GM12891 (cell line): ENCODE data around the gene ANKRD27.

ENCODE experiments used
- DNase-seq: peaks from one replicate; pipeline ENCODE4 v3.0.0; 2011; ENCODE audit warnings: low spot score; ENCODE audit not compliant: insufficient read length
- FAIRE-seq: peaks from 2 replicates; lab custom pipeline; 2011; peaks lifted over from hg19 to GRCh38; lab: Jason Lieb, UNC
- PAX5 ChIP-seq: IDR thresholded peaks from 2 replicates; pipeline ENCODE4 v1.6.1; 2011; ENCODE audit warnings: low read length, moderate library complexity, mild to moderate bottlenecking; ENCODE audit not compliant: insufficient read depth, severe bottlenecking
- POLR2A ChIP-seq: IDR thresholded peaks from 2 replicates; pipeline ENCODE4 v1.6.1; 2011; ENCODE audit warnings: low read depth, low read length, control low read depth
- POLR2AphosphoS5 ChIP-seq: IDR thresholded peaks from 2 replicates; pipeline ENCODE4 v1.6.1; 2011; ENCODE audit warnings: low read depth, low read length, control low read depth
- POU2F2 ChIP-seq: IDR thresholded peaks from 2 replicates; pipeline ENCODE4 v1.6.1; 2011; ENCODE audit warnings: low read depth, mild to moderate bottlenecking, control low read depth, low read length, moderate library complexity
- SPI1 ChIP-seq: IDR thresholded peaks from 2 replicates; pipeline ENCODE4 v1.6.1; 2011; ENCODE audit warnings: low read depth, low read length, control low read depth
- TAF1 ChIP-seq: IDR thresholded peaks from 2 replicates; pipeline ENCODE4 v1.6.1; 2011; ENCODE audit warnings: low read depth, low read length, control low read depth

ANKRD27 gene

GRCh38 chr19:32646556-32646955 is 28.4 kb downstream of the ANKRD27 start:
- FAIRE-seq (peak; percentile 5), DNase-seq (no peak)
- TF ChIP-seq PAX5 (no peak), POU2F2 (no peak), SPI1 (no peak), POLR2AphosphoS5 (no peak), POLR2A (no peak), TAF1 (no peak)

- TF ChIP-seq SPI1: no peak
- no peak for TF ChIP-seq PAX5
- TF ChIP-seq POLR2A: no peak
- no peak for TF ChIP-seq POLR2AphosphoS5
- TF ChIP-seq POU2F2: no peak
- no peak for TF ChIP-seq TAF1
- FAIRE-seq: no peak
- no peak for DNase-seq
These were observed 32.2 kb downstream of the ANKRD27 start for GRCh38 chr19:32642771-32643170.

GRCh38 chr19:32638625-32639024 is 36.4 kb downstream of the ANKRD27 start:
- DNase-seq (no peak), FAIRE-seq (no peak)
- TF ChIP-seq POLR2A (no peak), TAF1 (no peak), SPI1 (no peak), PAX5 (no peak), POU2F2 (no peak), POLR2AphosphoS5 (no peak)

GRCh38 chr19:32637480-32637879 is 37.5 kb downstream of the ANKRD27 start:
- TF ChIP-seq POLR2AphosphoS5 (no peak), TAF1 (no peak)
- DNase-seq: no peak
- no peak for FAIRE-seq

- no peak for TF ChIP-seq TAF1
- TF ChIP-seq SPI1: no peak
- no peak for TF ChIP-seq POU2F2
- no peak for TF ChIP-seq PAX5
- TF ChIP-seq POLR2A: no peak
- TF ChIP-seq POLR2AphosphoS5: no peak
- no peak for FAIRE-seq
- DNase-seq: no peak
These were observed 43.6 kb downstream of the ANKRD27 start for GRCh38 chr19:32631381-32631780.

GRCh38 chr19:32630338-32630737 is 44.6 kb downstream of the ANKRD27 start:
- DNase-seq (no peak), FAIRE-seq (no peak)
- TF ChIP-seq TAF1 (no peak), POU2F2 (no peak), POLR2AphosphoS5 (no peak), PAX5 (no peak), POLR2A (no peak), SPI1 (no peak)

GRCh38 chr19:32627714-32628270 is 47.2 kb downstream of the ANKRD27 start:
- FAIRE-seq (no peak), DNase-seq (no peak)
- TF ChIP-seq POU2F2 (no peak), POLR2A (no peak), TAF1 (no peak), PAX5 (no peak), POLR2AphosphoS5 (no peak), SPI1 (no peak)

- FAIRE-seq (no peak), DNase-seq (no peak)
- TF ChIP-seq SPI1: no peak
- TF ChIP-seq POLR2A: no peak
- no peak for TF ChIP-seq PAX5
- TF ChIP-seq POLR2AphosphoS5: no peak
- no peak for TF ChIP-seq TAF1
- TF ChIP-seq POU2F2: no peak
These were observed 48.0 kb downstream of the ANKRD27 start for GRCh38 chr19:32626969-32627368.

GRCh38 chr19:32624410-32624809 is 50.6 kb downstream of the ANKRD27 start:
- TF ChIP-seq POU2F2: no peak
- no peak for TF ChIP-seq POLR2A
- TF ChIP-seq POLR2AphosphoS5: no peak
- no peak for TF ChIP-seq PAX5
- no peak for TF ChIP-seq TAF1
- TF ChIP-seq SPI1: no peak
- DNase-seq (no peak), FAIRE-seq (no peak)

- FAIRE-seq: no peak
- no peak for DNase-seq
- no peak for TF ChIP-seq SPI1
- TF ChIP-seq POU2F2: no peak
- no peak for TF ChIP-seq TAF1
- TF ChIP-seq POLR2A: no peak
- no peak for TF ChIP-seq POLR2AphosphoS5
- no peak for TF ChIP-seq PAX5
These were observed 53.0 kb downstream of the ANKRD27 start for GRCh38 chr19:32622002-32622401.
